Amniotic epithelial cell (primary cell): ENCODE results near the gene FAM240A.

Source experiments
- DNase-seq: peaks from one replicate; pipeline ENCODE4 v3.0.0-alpha.2; 2010; ENCODE audit warnings: low read depth

The FAM240A gene

DNA sequence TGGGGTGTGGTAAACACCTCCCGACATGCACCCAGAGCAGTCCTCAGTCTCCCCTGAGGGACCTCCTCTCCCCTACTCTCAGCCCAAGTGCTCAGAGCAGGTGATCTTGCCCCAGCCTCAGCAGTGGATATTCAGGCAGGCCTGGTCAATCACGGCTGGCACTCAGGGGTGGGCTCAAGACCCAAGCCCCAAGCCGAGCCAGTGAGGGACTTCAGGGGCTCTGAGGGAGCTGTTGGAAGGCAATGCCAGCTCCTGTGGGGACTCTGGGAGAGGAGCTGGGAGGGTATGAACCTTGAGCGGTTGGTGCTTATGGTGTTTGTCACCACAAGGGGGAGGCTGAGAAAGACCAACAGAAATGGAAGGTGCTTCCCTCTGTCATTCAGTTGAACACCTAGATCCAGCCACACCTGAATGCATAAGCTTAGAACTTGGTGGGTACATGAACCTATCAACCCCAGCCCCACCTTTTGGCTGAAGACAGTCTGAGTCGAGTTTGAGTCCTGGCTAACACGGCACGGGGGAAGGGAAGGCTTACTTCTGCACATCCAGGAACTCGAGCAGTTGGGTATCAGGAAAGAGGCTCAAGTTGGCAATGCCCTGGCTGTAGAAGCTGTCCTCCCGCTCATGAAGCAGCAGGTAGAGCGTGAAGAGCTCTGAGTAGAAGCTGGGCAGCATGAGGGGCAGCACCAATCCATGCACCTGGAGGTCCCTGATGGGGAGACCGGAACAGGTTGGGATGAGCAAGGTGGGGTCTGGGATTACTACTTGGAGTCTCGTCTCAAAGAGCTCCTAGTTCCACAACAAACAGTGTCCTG, 61.9 kb downstream of the FAM240A start:
- DNase-seq = no peak

- no peak for DNase-seq
These were observed 63.1 kb downstream of the FAM240A start for GRCh38 chr3:46675426-46675825.
